ENCODE measurements around the gene RSAD2. TPM values are rescaled to one million over a fixed set of nuclear protein-coding genes. Genes with fewer than 3 reads are reported as not detected.
A peak's percentile ranks its signal among the peaks of the same experiment; 100 is the strongest.

RSAD2 gene
- total and polyA plus RNA-seq, 2 donors (not counting 3 experiments of a cell fraction or from before 2014, with no cell fraction given) = 0.03 to 0.18 TPM

DNA sequence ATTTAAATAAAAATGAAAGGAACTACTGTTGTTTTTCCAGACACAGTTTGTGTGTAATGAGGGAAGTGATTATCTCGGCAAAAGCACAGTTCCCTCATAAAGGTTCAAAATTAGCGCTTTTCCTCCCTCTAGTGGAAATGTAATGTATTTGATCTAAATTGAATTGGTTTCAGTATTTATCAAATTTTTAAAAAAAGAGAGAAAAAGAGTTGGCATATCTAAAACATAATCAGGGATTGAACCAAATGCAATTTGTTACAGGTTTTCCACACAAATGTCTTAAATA, 49.3 kb upstream of the RSAD2 start:
- Histone ChIP-seq H3K79me2 (ENCODE audit: control insufficient read depth, insufficient read depth, low read length) (no peaks in the 10 kb centered on the region), H3K4me1 (ENCODE audit: control insufficient read depth, extremely low read depth, insufficient read depth, low read length) (peaks cover 12% of the 10 kb centered on the region), H3K27ac (ENCODE audit: insufficient read depth, low read depth, low read length) (no peak overlapping the region), H3K4me2 (ENCODE audit: insufficient read depth, low read length) (peak overlapping the region; percentile 25), H3K9ac (replicated peaks; ENCODE audit: extremely low read depth, insufficient read depth, low read length) (no peak overlapping the region), H3K4me3 (replicated peaks in 1 of 3; ENCODE audit: insufficient read depth in 1 of 3, low read depth in 1 of 3, low read length in 3 of 3) (no peak overlapping the region), H3K36me3 (ENCODE audit: control insufficient read depth in 2 of 2, extremely low read depth in 1 of 2, insufficient read depth in 2 of 2, low read length in 2 of 2) (no peaks in the 10 kb centered on the region), H3K9me1 (replicated peaks; ENCODE audit: control insufficient read depth, extremely low read depth, insufficient read depth, low read length) (no peaks in the 10 kb centered on the region), H3K9me3 (replicated peaks; ENCODE audit: control insufficient read depth, insufficient read depth, low read length) (no peaks in the 10 kb centered on the region), H4K20me1 (replicated peaks; ENCODE audit: control insufficient read depth, extremely low read depth, insufficient read depth, low read length) (no peaks in the 10 kb centered on the region), H3K27me3 (ENCODE audit: control insufficient read depth in 2 of 2, insufficient read depth in 2 of 2, low read length in 2 of 2) (peaks cover 0 to 2% of the 10 kb centered on the region in 2 experiments), H2AFZ (ENCODE audit: low read depth, low read length) (peak overlapping the region; percentile 36)
- dilution Hi-C loops (cut with MboI; ENCODE audit: extremely low pct_ligation_motif_present, low sequenced_read_pairs) = no loop called here
- TF ChIP-seq POLR2AphosphoS5 (IDR thresholded peaks at IDR 0.05; ENCODE audit: insufficient read depth, low read depth, low read length) (no peak), CTCF (IDR thresholded peaks at IDR 0.05; ENCODE audit: extremely low read depth in 1 of 2, insufficient read depth in 1 of 2, low read depth in 1 of 2, low read length in 2 of 2) (peak in 1 of 2 donors; percentile 27)
- DNase-seq (ENCODE audit: low read depth, low spot score) (peak; percentile 33), FAIRE-seq (peak; percentile 38)
- intact Hi-C loops (cut with micrococcal nuclease) = loop anchor here (10.0 kb wide), 1 partner anchor 1857 kb away; the partner anchor contains the start of gene ID2
- ChIA-PET POLR2A (no interaction called here), CTCF (no interaction called here)
- no TSS peak for BruUV-seq (replicated peaks)

- dilution Hi-C loops (cut with MboI; ENCODE audit: extremely low pct_ligation_motif_present, low sequenced_read_pairs) = no loop called here
- H3K4me2 ChIP-seq (ENCODE audit: insufficient read depth, low read length) = no peak overlapping the region
- no peak overlapping the region for H3K9ac ChIP-seq (replicated peaks; ENCODE audit: extremely low read depth, insufficient read depth, low read length)
- POLR2A ChIA-PET = no interaction called here
- H3K4me1 ChIP-seq (ENCODE audit: control insufficient read depth, extremely low read depth, insufficient read depth, low read length) = peaks cover 12% of the 10 kb centered on the region
- no peaks in the 10 kb centered on the region for H3K27me3 ChIP-seq (ENCODE audit: control insufficient read depth in 2 of 2, insufficient read depth in 2 of 2, low read length in 2 of 2)
- intact Hi-C loops (cut with micrococcal nuclease) = no loop called here
- no peak overlapping the region for H2AFZ ChIP-seq (ENCODE audit: low read depth, low read length)
- TF ChIP-seq, protein P1, sequence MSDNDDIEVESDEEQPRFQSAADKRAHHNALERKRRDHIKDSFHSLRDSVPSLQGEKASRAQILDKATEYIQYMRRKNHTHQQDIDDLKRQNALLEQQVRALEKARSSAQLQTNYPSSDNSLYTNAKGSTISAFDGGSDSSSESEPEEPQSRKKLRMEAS (IDR thresholded peaks at IDR 0.05; ENCODE audit: insufficient read depth, insufficient read length) = no peak
- TF ChIP-seq GATA2 (IDR thresholded peaks at IDR 0.05; ENCODE audit: insufficient read depth, insufficient read length, low read depth, low read length) (no peak), CTCF (IDR thresholded peaks at IDR 0.05; ENCODE audit: extremely low read depth in 1 of 2, insufficient read depth in 1 of 2, low read depth in 1 of 2, low read length in 2 of 2) (no peak), FOS (IDR thresholded peaks at IDR 0.05; ENCODE audit: borderline replicate concordance, insufficient read depth, low read length) (no peak), JUN (IDR thresholded peaks at IDR 0.05; ENCODE audit: borderline replicate concordance, insufficient read depth, insufficient read length, low read depth) (no peak), MYC (IDR thresholded peaks at IDR 0.05; ENCODE audit: low read depth, low read length) (no peak), POLR2A (IDR thresholded peaks at IDR 0.05; ENCODE audit: low read depth, low read length) (no peak), POLR2AphosphoS5 (IDR thresholded peaks at IDR 0.05; ENCODE audit: insufficient read depth, low read depth, low read length) (no peak), EZH2 (IDR thresholded peaks at IDR 0.05; ENCODE audit: borderline replicate concordance, low read depth, low read length, severe bottlenecking) (no peak)
- H3K9me3 ChIP-seq (replicated peaks; ENCODE audit: control insufficient read depth, insufficient read depth, low read length) = no peaks in the 10 kb centered on the region
- no peak overlapping the region for H3K27ac ChIP-seq (ENCODE audit: insufficient read depth, low read depth, low read length)
- FAIRE-seq = no peak
- CTCF ChIA-PET = no interaction called here
- no peaks in the 10 kb centered on the region for H3K79me2 ChIP-seq (ENCODE audit: control insufficient read depth, insufficient read depth, low read length)
- no peaks in the 10 kb centered on the region for H3K9me1 ChIP-seq (replicated peaks; ENCODE audit: control insufficient read depth, extremely low read depth, insufficient read depth, low read length)
- H4K20me1 ChIP-seq (replicated peaks; ENCODE audit: control insufficient read depth, extremely low read depth, insufficient read depth, low read length) = no peaks in the 10 kb centered on the region
- no peak overlapping the region for H3K4me3 ChIP-seq (replicated peaks in 1 of 3; ENCODE audit: insufficient read depth in 1 of 3, low read depth in 1 of 3, low read length in 3 of 3)
- no TSS peak for BruUV-seq (replicated peaks)
- H3K36me3 ChIP-seq (ENCODE audit: control insufficient read depth in 2 of 2, extremely low read depth in 1 of 2, insufficient read depth in 2 of 2, low read length in 2 of 2) = no peaks in the 10 kb centered on the region
- no peak for DNase-seq (ENCODE audit: low read depth, low spot score)
These were observed 46.3 kb upstream of the RSAD2 start for GRCh38 chr2:6831229-6831628.
